DOHH2 (cell line): ENCODE results near the gene PIP5K1C.
A peak's percentile ranks its signal among the peaks of the same experiment; 100 is the strongest.

ENCODE experiments used
- H3F3A ChIP-seq: fragments of 200-600 bp; sonication (generic), shearing (Covaris generic); 2 replicates; pipeline ENCODE4 v1.6.0; 2016; ENCODE audit warnings: antibody characterized with exemption, mild to moderate bottlenecking; ENCODE audit not compliant: control insufficient read depth, insufficient read depth
- H3K27ac ChIP-seq: fragments of 200-600 bp; sonication (generic); 2 replicates; pipeline ENCODE4 v1.5.1; 2014; ENCODE audit warnings: low read depth, mild to moderate bottlenecking, low read length, moderate library complexity
- H3K27me3 ChIP-seq: fragments of 200-600 bp; sonication (generic); 2 replicates; pipeline ENCODE4 v1.6.1; 2014; ENCODE audit warnings: mild to moderate bottlenecking, low read length, mixed read lengths; ENCODE audit not compliant: control insufficient read depth
- H3K36me3 ChIP-seq: fragments of 200-600 bp; sonication (generic); 2 replicates; pipeline ENCODE4 v1.6.1; 2014; ENCODE audit warnings: mild to moderate bottlenecking, low read length, moderate library complexity, mixed read lengths; ENCODE audit not compliant: control insufficient read depth
- H3K4me1 ChIP-seq: fragments of 200-600 bp; sonication (generic); 2 replicates; pipeline ENCODE4 v1.6.1; 2014; ENCODE audit warnings: mild to moderate bottlenecking, low read length, mixed read lengths; ENCODE audit not compliant: control insufficient read depth
- H3K4me2 ChIP-seq: fragments of 200-600 bp; sonication (generic); 2 replicates; pipeline ENCODE4 v1.6.0; 2014; ENCODE audit warnings: mild to moderate bottlenecking, low read length, moderate library complexity
- H3K4me3 ChIP-seq: fragments of 200-600 bp; sonication (generic); 2 replicates; pipeline ENCODE4 v1.5.1; 2014; ENCODE audit warnings: mild to moderate bottlenecking, low read length, mixed read lengths
- H3K79me2 ChIP-seq: fragments of 200-600 bp; sonication (generic); 2 replicates; pipeline ENCODE4 v1.6.1; 2014; ENCODE audit warnings: mild to moderate bottlenecking, low read length, mixed read lengths; ENCODE audit not compliant: control insufficient read depth
- H3K9me2 ChIP-seq: fragments of 200-600 bp; sonication (generic); replicated peaks from 2 replicates; pipeline ENCODE4 v1.6.1; 2014; ENCODE audit warnings: mild to moderate bottlenecking, low read length, mixed read lengths; ENCODE audit not compliant: control insufficient read depth
- H3K9me3 ChIP-seq: fragments of 200-600 bp; sonication (generic); 2 replicates; pipeline ENCODE4 v1.6.1; 2014; ENCODE audit warnings: antibody characterized with exemption, low read length, mixed read lengths; ENCODE audit not compliant: control insufficient read depth, insufficient read depth
- H4K20me1 ChIP-seq: fragments of 200-600 bp; sonication (generic); 2 replicates; pipeline ENCODE4 v1.6.0; 2014; ENCODE audit warnings: low read depth, mild to moderate bottlenecking, antibody characterized with exemption, low read length, moderate library complexity; ENCODE audit not compliant: control insufficient read depth, insufficient read depth
- CTCF ChIP-seq: fragments of 200-600 bp; sonication (generic); IDR thresholded peaks from one replicate; pipeline ENCODE4 v1.5.1; 2014; ENCODE audit warnings: antibody characterized with exemption, mild to moderate bottlenecking, low read depth, low read length; ENCODE audit not compliant: poor library complexity, severe bottlenecking
- EZH2phosphoT487 ChIP-seq: fragments of 200-600 bp; sonication (generic); IDR thresholded peaks from 2 replicates; pipeline ENCODE4 v1.6.1; 2017; ENCODE audit warnings: borderline replicate concordance, mild to moderate bottlenecking, antibody characterized with exemption, low read length, moderate library complexity, mixed read lengths

PIP5K1C gene

DNA sequence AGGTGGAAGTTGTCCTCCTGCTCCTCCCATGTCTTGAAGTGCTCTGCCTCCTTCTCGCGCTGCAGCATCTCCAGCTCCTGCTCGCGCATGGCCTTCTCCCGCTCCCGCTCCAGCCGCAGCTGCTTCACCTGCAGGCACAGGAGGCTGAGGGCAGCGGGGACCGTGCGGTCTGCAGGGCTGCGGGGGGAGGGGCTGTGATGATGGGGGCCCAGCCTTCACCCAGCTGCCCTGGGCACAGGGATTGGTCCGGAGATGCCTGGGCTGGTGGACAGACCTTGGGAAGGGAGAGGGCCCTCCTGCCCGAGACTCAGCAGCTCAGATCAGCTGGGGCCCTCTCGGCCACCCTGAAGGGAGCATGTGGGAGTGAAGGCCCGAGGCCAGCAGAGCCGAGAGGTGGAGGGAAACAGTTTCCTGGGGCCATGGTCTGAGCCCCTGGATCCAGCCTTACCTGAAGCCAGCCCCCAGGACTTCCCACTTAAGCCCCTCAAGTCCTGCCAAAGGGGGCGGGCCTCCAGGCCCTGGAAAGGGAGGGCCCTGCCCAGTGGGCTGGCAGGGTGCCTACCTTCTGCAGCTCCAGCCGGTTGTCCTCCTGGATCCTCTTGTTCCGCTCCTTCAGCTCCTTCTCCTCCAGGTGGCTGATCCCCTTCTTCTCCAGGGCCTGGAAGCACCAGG is 80.0 kb downstream of the PIP5K1C start:
- no peaks in the 10 kb centered on the region for H3F3A ChIP-seq
- H3K27me3 ChIP-seq = no peaks in the 10 kb centered on the region
- no peak overlapping the region for H3K4me2 ChIP-seq
- peaks cover 14% of the 10 kb centered on the region for H3K79me2 ChIP-seq
- H3K27ac ChIP-seq = no peak overlapping the region
- no peak overlapping the region for H3K4me3 ChIP-seq
- no peaks in the 10 kb centered on the region for H4K20me1 ChIP-seq
- H3K4me1 ChIP-seq = peaks cover 23% of the 10 kb centered on the region
- peaks cover 20% of the 10 kb centered on the region for H3K36me3 ChIP-seq
- no peaks in the 10 kb centered on the region for H3K9me2 ChIP-seq
- no peaks in the 10 kb centered on the region for H3K9me3 ChIP-seq
- TF ChIP-seq CTCF (no peak), EZH2phosphoT487 (no peak)

- Histone ChIP-seq H3K4me3 (no peak overlapping the region), H3K4me1 (peaks cover 16% of the 10 kb centered on the region), H3K79me2 (peaks cover 7% of the 10 kb centered on the region), H3F3A (no peaks in the 10 kb centered on the region), H3K27me3 (no peaks in the 10 kb centered on the region), H3K27ac (no peak overlapping the region), H3K9me3 (no peaks in the 10 kb centered on the region), H3K36me3 (peaks cover 20% of the 10 kb centered on the region), H3K9me2 (no peaks in the 10 kb centered on the region), H4K20me1 (no peaks in the 10 kb centered on the region), H3K4me2 (no peak overlapping the region)
- no peak for TF ChIP-seq EZH2phosphoT487
- no peak for TF ChIP-seq CTCF
Observed at GRCh38 chr19:3619631-3620012, 80.6 kb downstream of the PIP5K1C start.

- Histone ChIP-seq H3K9me3 (no peaks in the 10 kb centered on the region), H3K27ac (no peak overlapping the region), H3K4me2 (no peak overlapping the region), H3K4me3 (no peak overlapping the region), H3K9me2 (no peaks in the 10 kb centered on the region), H4K20me1 (no peaks in the 10 kb centered on the region), H3K27me3 (no peaks in the 10 kb centered on the region), H3F3A (no peaks in the 10 kb centered on the region), H3K36me3 (peaks cover 20% of the 10 kb centered on the region), H3K79me2 (peaks cover 1% of the 10 kb centered on the region), H3K4me1 (peaks cover 16% of the 10 kb centered on the region)
- peak; percentile 37 for TF ChIP-seq CTCF
- no peak for TF ChIP-seq EZH2phosphoT487
Observed at GRCh38 chr19:3618811-3619630, 81.2 kb downstream of the PIP5K1C start.
